Loucy (cell line): ENCODE measurements around the gene IREB2.

ENCODE experiments used
- H2AFZ ChIP-seq: fragments of 200-600 bp; sonication (generic); 2 replicates; pipeline ENCODE4 v1.6.0; 2016; ENCODE audit warnings: antibody characterized with exemption, mild to moderate bottlenecking, low read length, moderate library complexity
- H3F3A ChIP-seq: fragments of 200-600 bp; 2 replicates; pipeline ENCODE4 v1.6.0; 2016; ENCODE audit warnings: antibody characterized with exemption, low read depth, mild to moderate bottlenecking
- H3K27me3 ChIP-seq: fragments of 200-600 bp; sonication (generic); 2 replicates; pipeline ENCODE4 v1.6.1; 2014; ENCODE audit warnings: low read length, mild to moderate bottlenecking; ENCODE audit not compliant: insufficient read depth, poor library complexity, severe bottlenecking
- H3K36me3 ChIP-seq: fragments of 200-600 bp; sonication (generic); 2 replicates; pipeline ENCODE4 v1.6.1; 2016; ENCODE audit warnings: low read length; ENCODE audit not compliant: insufficient read depth
- H3K4me1 ChIP-seq: fragments of 200-600 bp; sonication (generic); 2 replicates; pipeline ENCODE4 v1.5.1; 2014; ENCODE audit warnings: low read length, mild to moderate bottlenecking; ENCODE audit not compliant: insufficient read depth, poor library complexity, severe bottlenecking
- H3K4me2 ChIP-seq: fragments of 200-600 bp; sonication (generic); 2 replicates; pipeline ENCODE4 v1.6.0; 2014; ENCODE audit warnings: antibody characterized with exemption, low read length, low read depth, mild to moderate bottlenecking; ENCODE audit not compliant: poor library complexity, severe bottlenecking
- H3K4me3 ChIP-seq: fragments of 200-600 bp; sonication (generic); 2 replicates; pipeline ENCODE4 v1.5.1; 2014; ENCODE audit warnings: low read length, mild to moderate bottlenecking, mixed read lengths; ENCODE audit not compliant: poor library complexity, severe bottlenecking
- H3K79me2 ChIP-seq: fragments of 200-600 bp; sonication (generic); 2 replicates; pipeline ENCODE4 v1.6.1; 2014; ENCODE audit warnings: low read length; ENCODE audit not compliant: insufficient read depth
- H3K9ac ChIP-seq: fragments of 200-600 bp; sonication (generic); 2 replicates; pipeline ENCODE4 v1.6.0; 2014; ENCODE audit warnings: mild to moderate bottlenecking, low read depth, low read length, moderate library complexity; ENCODE audit not compliant: poor library complexity, severe bottlenecking
- H3K9me2 ChIP-seq: fragments of 200-600 bp; sonication (generic); replicated peaks from 2 replicates; pipeline ENCODE4 v1.6.1; 2016; ENCODE audit warnings: low read depth, low read length, mixed read lengths
- H3K9me3 ChIP-seq: fragments of 200-600 bp; sonication (generic); 2 replicates; pipeline ENCODE4 v1.6.1; 2014; ENCODE audit warnings: mild to moderate bottlenecking, antibody characterized with exemption, low read length, low read depth; ENCODE audit not compliant: insufficient read depth
- H4K20me1 ChIP-seq: fragments of 200-600 bp; sonication (generic); 2 replicates; pipeline ENCODE4 v1.6.0; 2014; ENCODE audit warnings: antibody characterized with exemption, low read length, mild to moderate bottlenecking; ENCODE audit not compliant: insufficient read depth, poor library complexity, severe bottlenecking
- EZH2phosphoT487 ChIP-seq: fragments of 200-600 bp; IDR thresholded peaks from 2 replicates; pipeline ENCODE4 v1.6.1; 2018; ENCODE audit warnings: antibody characterized with exemption, mild to moderate bottlenecking, moderate library complexity, borderline replicate concordance
- TF ChIP-seq, protein P1 (sequence below): fragments of 200-600 bp; sonication (generic); conservative IDR thresholded peaks from 2 replicates; pipeline ENCODE4 v1.5.1; 2014; ENCODE audit warnings: mild to moderate bottlenecking, antibody characterized with exemption, low read length

The IREB2 gene

DNA sequence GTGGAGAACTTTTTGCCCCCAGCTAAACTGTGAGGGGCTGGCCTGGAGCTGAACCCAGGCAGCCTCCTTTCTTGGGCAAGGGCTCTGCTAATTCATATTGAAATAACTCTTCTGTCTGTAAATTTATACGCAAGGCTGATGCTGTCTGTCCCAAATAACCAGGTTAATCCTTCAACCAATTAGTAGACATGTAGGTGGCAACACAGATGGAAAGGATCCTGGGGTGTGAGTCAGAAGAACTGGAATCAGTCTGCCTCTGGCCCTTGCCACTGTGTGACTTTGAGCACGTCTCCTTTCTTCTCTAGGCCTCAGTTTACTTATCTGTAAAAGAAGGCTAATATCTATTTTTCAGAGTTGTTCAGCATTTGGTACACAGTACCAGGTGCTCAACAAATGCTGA is 48.3 kb upstream of the IREB2 start:
- H3K9me3 ChIP-seq: no peaks in the 10 kb centered on the region
- no peak overlapping the region for H3K9ac ChIP-seq
- no peaks in the 10 kb centered on the region for H3F3A ChIP-seq
- no peak overlapping the region for H3K4me2 ChIP-seq
- H3K4me1 ChIP-seq: no peaks in the 10 kb centered on the region
- H2AFZ ChIP-seq: no peak overlapping the region
- H3K36me3 ChIP-seq: no peaks in the 10 kb centered on the region
- no peaks in the 10 kb centered on the region for H3K27me3 ChIP-seq
- no peak overlapping the region for H3K4me3 ChIP-seq
- no peaks in the 10 kb centered on the region for H3K9me2 ChIP-seq
- TF ChIP-seq, protein P1, sequence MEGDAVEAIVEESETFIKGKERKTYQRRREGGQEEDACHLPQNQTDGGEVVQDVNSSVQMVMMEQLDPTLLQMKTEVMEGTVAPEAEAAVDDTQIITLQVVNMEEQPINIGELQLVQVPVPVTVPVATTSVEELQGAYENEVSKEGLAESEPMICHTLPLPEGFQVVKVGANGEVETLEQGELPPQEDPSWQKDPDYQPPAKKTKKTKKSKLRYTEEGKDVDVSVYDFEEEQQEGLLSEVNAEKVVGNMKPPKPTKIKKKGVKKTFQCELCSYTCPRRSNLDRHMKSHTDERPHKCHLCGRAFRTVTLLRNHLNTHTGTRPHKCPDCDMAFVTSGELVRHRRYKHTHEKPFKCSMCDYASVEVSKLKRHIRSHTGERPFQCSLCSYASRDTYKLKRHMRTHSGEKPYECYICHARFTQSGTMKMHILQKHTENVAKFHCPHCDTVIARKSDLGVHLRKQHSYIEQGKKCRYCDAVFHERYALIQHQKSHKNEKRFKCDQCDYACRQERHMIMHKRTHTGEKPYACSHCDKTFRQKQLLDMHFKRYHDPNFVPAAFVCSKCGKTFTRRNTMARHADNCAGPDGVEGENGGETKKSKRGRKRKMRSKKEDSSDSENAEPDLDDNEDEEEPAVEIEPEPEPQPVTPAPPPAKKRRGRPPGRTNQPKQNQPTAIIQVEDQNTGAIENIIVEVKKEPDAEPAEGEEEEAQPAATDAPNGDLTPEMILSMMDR: no peak
- TF ChIP-seq EZH2phosphoT487: no peak
- no peaks in the 10 kb centered on the region for H4K20me1 ChIP-seq
- no peaks in the 10 kb centered on the region for H3K79me2 ChIP-seq

DNA sequence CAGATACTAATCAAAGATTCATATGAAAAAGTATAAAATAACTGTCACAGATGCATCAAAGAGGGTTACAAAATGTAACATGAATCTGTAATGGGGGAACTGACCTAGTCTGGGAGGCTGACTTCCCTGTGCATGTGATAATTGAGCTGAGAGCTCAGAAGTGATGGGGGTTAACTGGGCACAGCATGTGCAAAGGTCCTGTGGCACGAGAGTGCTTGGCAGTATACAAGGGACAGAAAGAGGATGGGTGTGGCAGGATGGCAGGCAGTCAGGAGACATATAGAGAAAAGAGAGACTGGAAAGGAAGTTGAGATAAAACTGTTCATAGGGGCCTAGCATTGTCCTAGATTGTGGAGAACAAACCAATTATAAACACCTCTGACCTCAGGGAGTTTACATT is 47.8 kb upstream of the IREB2 start:
- Histone ChIP-seq H3K9me3 (no peaks in the 10 kb centered on the region), H3F3A (no peaks in the 10 kb centered on the region), H4K20me1 (no peaks in the 10 kb centered on the region), H3K4me3 (no peak overlapping the region), H3K4me1 (no peaks in the 10 kb centered on the region), H3K79me2 (no peaks in the 10 kb centered on the region), H3K4me2 (no peak overlapping the region), H3K9me2 (no peaks in the 10 kb centered on the region), H3K27me3 (no peaks in the 10 kb centered on the region), H3K9ac (no peak overlapping the region), H2AFZ (no peak overlapping the region), H3K36me3 (no peaks in the 10 kb centered on the region)
- no peak for TF ChIP-seq EZH2phosphoT487
- TF ChIP-seq, protein P1: no peak

DNA sequence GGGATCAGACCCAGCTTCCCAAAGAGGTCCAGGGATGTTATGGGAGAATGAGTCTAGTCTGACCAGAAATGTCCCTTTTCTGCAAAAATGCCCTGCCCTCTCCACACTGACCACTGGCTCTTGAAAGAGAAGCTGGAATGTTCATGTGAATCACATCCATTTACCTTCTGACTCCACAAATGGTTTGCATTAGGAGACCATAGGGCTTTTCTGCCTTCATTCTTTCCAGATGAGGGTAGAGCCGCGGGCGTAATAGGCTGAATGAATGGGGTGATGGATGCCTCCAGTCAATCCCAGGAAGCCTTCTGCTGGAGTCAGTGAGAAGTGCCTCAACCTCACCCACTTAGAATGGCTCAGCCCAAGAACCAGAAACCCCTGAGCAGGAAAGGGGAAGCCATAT is 47.2 kb upstream of the IREB2 start:
- no peaks in the 10 kb centered on the region for H3K9me2 ChIP-seq
- H3F3A ChIP-seq: no peaks in the 10 kb centered on the region
- no peak for TF ChIP-seq EZH2phosphoT487
- TF ChIP-seq, protein P1: no peak
- H3K27me3 ChIP-seq: no peaks in the 10 kb centered on the region
- no peak overlapping the region for H3K9ac ChIP-seq
- no peak overlapping the region for H3K4me2 ChIP-seq
- no peaks in the 10 kb centered on the region for H3K4me1 ChIP-seq
- H3K9me3 ChIP-seq: no peaks in the 10 kb centered on the region
- H3K4me3 ChIP-seq: no peak overlapping the region
- H3K36me3 ChIP-seq: no peaks in the 10 kb centered on the region
- H4K20me1 ChIP-seq: no peaks in the 10 kb centered on the region
- H3K79me2 ChIP-seq: no peaks in the 10 kb centered on the region
- H2AFZ ChIP-seq: no peak overlapping the region
